ENCODE results near the gene CCDC142.
A peak's percentile ranks its signal among the peaks of the same experiment; 100 is the strongest.
"Not testable (repeated sequence)": the region's sequence is repeated elsewhere in the genome, so short reads cannot be mapped to it uniquely, and the experiment has no call there.

CCDC142 gene

DNA sequence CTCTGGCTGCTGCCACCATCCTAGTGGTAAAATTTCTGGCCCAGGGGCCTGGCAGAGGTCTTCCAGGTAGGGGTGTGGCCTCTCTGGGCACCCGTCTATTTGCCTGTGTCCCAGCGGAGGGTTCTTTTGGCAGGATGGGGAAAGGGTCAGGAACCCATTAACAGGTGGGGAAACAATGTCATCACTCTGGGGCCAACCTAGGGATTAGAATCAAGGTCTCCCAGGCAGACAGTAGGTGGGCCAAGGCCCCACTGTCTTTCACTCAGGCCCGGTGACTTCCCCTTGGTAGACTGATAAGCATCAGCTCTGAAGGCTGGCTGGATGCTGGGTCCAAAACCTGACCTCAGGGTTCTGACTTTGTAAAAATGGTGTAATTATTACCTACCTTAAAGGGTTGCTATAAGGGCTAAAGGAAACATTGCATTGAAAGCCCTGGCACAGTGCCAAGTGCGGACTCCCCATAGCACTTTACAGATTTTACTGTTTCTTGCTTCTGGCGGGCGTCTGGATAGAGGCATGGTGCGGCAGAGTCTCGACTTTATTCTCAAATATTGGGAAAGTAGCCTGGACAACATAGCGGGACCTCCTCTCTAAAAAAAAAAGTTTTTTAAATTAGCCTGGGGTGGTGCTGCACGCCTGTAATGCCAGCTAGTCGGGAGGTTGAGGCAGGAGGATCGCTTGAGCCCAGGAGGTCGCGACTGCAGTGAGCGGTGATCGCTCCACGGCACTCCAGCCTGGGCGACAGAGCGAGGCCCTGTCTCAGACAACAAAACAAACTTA is 14.4 kb upstream of the CCDC142 start:
- Histone ChIP-seq H3K4me1 (ENCODE audit: control insufficient read depth, insufficient read depth, low read length) (peaks cover 11% of the 10 kb centered on the region; the same call in 1 of the 2 replicates), H3K27ac (ENCODE audit: low read depth, low read length) (no peak overlapping the region), H3K9me3 (ENCODE audit: control insufficient read depth, insufficient read depth, low read length) (no peaks in the 10 kb centered on the region), H3K36me3 (ENCODE audit: control insufficient read depth, insufficient read depth, low read length) (peaks cover 22% of the 10 kb centered on the region), H3K4me3 (ENCODE audit: low read depth, low read length) (peak overlapping the region; percentile 57), H3K9ac (ENCODE audit: low read depth, low read length) (no peak overlapping the region), H3K27me3 (ENCODE audit: control insufficient read depth, insufficient read depth, low read length) (peaks cover 71% of the 10 kb centered on the region)

DNA sequence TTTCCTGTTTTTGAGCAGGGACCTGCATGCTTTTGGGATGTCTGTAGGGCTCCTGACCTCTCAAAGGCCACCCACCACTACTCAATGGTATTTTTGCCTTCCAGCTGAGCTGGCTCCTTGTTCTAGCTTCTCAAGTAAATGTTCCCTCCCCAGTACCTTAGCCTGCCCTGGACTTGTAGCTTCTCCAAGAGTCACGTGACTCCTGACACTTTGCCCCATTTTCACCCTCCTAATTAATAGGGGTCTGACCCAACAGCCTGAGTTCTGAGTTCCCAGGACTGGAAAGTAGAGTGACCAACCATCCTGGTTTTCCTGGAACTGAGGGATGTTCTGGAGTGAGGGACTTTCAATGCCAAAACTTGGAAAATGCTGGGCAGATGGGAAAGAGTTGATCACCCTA is 12.6 kb upstream of the CCDC142 start:
- Histone ChIP-seq H3K36me3 (ENCODE audit: control insufficient read depth, insufficient read depth, low read length) (peaks cover 39% of the 10 kb centered on the region), H3K4me1 (ENCODE audit: control insufficient read depth, insufficient read depth, low read length) (peaks cover 10% of the 10 kb centered on the region; the same call in 1 of the 2 replicates), H3K9me3 (ENCODE audit: control insufficient read depth, insufficient read depth, low read length) (no peaks in the 10 kb centered on the region), H3K9ac (ENCODE audit: low read depth, low read length) (no peak overlapping the region), H3K27me3 (ENCODE audit: control insufficient read depth, insufficient read depth, low read length) (peaks cover 54% of the 10 kb centered on the region), H3K4me3 (ENCODE audit: low read depth, low read length) (no peak overlapping the region), H3K27ac (ENCODE audit: low read depth, low read length) (no peak overlapping the region)

DNA sequence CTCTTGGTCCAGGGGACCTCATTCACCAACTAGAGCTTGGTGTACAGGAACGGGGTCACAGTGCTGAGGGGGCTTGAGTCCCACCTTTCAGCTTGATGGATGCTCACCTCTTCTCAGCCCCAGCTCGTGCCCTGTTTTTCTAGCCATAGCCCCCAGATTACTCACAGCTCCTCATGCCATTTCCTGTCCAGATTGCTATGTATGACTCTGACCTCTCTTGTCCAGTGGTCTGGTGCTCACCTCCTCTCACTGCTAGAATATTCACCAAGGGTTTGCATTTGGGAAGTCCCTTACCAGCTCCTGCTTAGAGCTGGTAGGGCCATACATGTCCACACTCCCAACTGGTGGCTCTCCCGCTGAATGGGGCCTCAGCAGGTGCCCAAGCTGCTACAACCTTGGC is 10.7 kb upstream of the CCDC142 start:
- H3K4me3 ChIP-seq (ENCODE audit: low read depth, low read length), result no peak overlapping the region
- no peak overlapping the region for H3K9ac ChIP-seq (ENCODE audit: low read depth, low read length)
- H3K4me1 ChIP-seq (ENCODE audit: control insufficient read depth, insufficient read depth, low read length), result peaks cover 4% of the 10 kb centered on the region; the same call in 1 of the 2 replicates
- peaks cover 45% of the 10 kb centered on the region for H3K36me3 ChIP-seq (ENCODE audit: control insufficient read depth, insufficient read depth, low read length)
- H3K27ac ChIP-seq (ENCODE audit: low read depth, low read length), result no peak overlapping the region
- peaks cover 35% of the 10 kb centered on the region for H3K27me3 ChIP-seq (ENCODE audit: control insufficient read depth, insufficient read depth, low read length)
- no peaks in the 10 kb centered on the region for H3K9me3 ChIP-seq (ENCODE audit: control insufficient read depth, insufficient read depth, low read length)

DNA sequence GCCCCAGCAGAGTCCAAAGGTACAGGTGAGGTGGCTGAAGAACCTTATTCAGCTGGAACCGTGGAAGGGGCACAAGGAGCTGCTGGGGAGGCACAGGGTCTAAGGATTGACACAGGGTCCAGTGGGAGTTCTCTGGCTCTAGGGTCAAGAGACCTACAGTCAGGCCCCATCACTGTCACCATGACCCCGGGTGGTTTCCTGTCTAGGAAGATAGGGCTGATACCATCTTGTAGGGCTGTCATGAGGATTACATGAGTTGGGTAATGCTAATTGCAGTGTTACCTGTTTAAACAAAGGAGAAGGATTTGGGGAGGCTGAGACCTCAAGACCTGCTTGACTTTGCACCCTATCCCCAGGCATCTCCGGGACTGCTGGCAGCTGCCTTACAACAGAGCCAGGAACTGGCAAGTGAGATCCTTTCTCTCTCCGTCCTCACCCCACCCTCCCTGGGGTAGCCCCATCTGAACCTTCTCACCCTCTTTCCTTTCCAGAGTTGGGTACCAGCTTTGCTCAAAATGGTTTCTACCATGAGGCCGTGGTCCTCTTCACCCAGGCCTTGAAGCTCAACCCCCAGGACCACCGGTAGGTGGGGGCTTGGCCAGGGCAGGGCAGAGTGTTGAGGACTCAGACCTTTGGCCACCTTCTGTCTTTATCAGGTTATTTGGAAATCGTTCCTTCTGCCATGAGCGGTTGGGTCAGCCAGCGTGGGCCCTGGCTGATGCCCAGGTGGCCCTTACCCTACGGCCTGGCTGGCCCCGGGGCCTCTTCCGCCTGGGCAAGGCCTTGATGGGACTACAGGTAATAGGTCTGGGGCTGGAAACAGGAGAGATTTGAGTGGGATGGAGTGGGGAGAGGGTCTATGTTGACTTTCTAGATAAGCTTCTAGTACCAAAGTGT is 9.1 kb upstream of the CCDC142 start:
- H3K27me3 ChIP-seq (ENCODE audit: control insufficient read depth, insufficient read depth, low read length), result peaks cover 18% of the 10 kb centered on the region
- no peaks in the 10 kb centered on the region for H3K9me3 ChIP-seq (ENCODE audit: control insufficient read depth, insufficient read depth, low read length)
- no peak overlapping the region for H3K27ac ChIP-seq (ENCODE audit: low read depth, low read length)
- H3K36me3 ChIP-seq (ENCODE audit: control insufficient read depth, insufficient read depth, low read length), result peaks cover 46% of the 10 kb centered on the region
- no peak overlapping the region for H3K9ac ChIP-seq (ENCODE audit: low read depth, low read length)
- no peak overlapping the region for H3K4me3 ChIP-seq (ENCODE audit: low read depth, low read length)
- no peaks in the 10 kb centered on the region for H3K4me1 ChIP-seq (ENCODE audit: control insufficient read depth, insufficient read depth, low read length)

DNA sequence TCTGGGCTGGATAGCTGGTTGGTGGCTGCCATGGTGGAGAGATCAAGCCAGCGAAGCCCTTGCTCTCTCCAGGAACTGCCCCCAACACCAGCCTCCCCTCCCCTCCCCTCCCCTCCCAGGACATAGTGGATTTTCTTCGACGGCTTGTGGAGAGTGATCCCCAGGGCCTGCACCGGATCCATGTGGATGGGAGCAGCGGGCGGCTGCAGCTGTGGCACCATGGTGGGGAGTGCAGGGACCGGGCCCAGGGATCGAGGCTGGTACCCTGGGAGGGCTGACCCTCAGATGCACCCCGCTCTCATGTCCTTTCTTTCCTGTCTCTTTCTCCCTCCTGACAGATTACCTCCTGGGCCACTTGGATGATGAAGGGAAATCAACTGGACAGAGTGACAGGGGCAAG is 7.1 kb upstream of the CCDC142 start:
- Histone ChIP-seq H3K36me3 (ENCODE audit: control insufficient read depth, insufficient read depth, low read length) (peaks cover 50% of the 10 kb centered on the region), H3K9ac (ENCODE audit: low read depth, low read length) (no peak overlapping the region), H3K27me3 (ENCODE audit: control insufficient read depth, insufficient read depth, low read length) (no peaks in the 10 kb centered on the region), H3K4me3 (ENCODE audit: low read depth, low read length) (no peak overlapping the region), H3K4me1 (ENCODE audit: control insufficient read depth, insufficient read depth, low read length) (no peaks in the 10 kb centered on the region), H3K27ac (ENCODE audit: low read depth, low read length) (no peak overlapping the region), H3K9me3 (ENCODE audit: control insufficient read depth, insufficient read depth, low read length) (no peaks in the 10 kb centered on the region)

DNA sequence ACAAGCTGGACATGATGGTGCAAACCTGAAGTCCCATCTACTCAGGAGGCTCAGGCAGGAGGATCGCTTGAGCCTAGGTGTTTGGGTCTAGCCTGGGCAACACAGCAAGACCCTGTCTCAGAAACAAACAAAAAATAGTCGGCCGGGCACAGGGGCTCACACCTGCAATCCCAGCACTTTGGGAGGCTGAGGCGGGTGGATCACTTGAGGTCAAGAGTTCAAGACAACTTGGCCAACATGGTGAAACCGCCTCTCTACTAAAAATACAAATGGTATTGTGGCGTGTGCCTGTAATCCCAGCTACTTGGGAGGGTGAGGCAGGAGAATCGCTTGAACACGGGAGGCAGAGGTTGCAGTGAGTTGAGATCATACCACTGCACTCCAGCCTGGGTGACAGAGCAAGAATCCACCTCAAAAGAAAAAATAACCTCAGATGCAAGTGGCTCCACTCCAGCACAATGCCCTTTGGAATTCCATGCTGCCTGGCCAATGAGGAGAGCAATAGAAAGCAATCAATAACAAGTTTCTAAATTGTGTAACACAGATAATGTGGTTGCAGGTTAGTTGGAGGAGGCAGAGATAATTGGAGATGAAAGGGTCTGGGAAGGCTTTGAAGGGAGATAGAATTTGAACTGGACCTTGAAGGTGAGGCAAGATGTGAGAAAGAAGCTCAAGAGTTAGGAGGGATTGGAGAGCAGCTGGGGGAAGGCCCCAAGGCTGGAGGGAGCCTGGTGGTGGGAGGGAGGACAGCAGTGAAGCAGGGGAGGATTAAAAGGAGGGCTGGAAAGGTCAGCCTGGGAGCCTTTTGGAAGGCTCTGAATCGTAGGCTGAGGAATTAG is 6.1 kb upstream of the CCDC142 start:
- H3K27me3 ChIP-seq (ENCODE audit: control insufficient read depth, insufficient read depth, low read length), result no peaks in the 10 kb centered on the region
- H3K4me1 ChIP-seq (ENCODE audit: control insufficient read depth, insufficient read depth, low read length), result no peaks in the 10 kb centered on the region
- H3K36me3 ChIP-seq (ENCODE audit: control insufficient read depth, insufficient read depth, low read length), result peaks cover 44% of the 10 kb centered on the region
- no peaks in the 10 kb centered on the region for H3K9me3 ChIP-seq (ENCODE audit: control insufficient read depth, insufficient read depth, low read length)
- no peak overlapping the region for H3K9ac ChIP-seq (ENCODE audit: low read depth, low read length)
- no peak overlapping the region for H3K4me3 ChIP-seq (ENCODE audit: low read depth, low read length)
- no peak overlapping the region for H3K27ac ChIP-seq (ENCODE audit: low read depth, low read length)

DNA sequence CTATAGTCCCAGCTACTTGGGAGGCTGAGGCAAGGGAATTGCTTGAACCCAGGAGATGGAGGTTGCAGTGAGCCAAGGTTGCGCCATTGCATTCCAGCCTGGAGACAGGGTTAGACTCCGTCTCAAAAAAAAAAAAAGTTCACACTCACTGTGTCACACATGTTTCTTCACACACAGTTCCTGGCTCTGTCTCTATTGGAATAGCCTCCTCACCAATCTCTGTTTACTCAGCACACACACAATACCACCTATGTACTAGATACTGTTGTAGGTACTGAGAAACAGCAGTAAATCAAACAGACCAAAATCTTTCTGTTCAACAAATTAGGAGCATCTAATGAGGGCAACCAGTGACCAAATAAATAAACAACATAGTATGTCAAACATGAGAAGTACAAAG is 3.3 kb upstream of the CCDC142 start:
- Histone ChIP-seq H3K9ac (ENCODE audit: low read depth, low read length) (no peak overlapping the region), H3K36me3 (ENCODE audit: control insufficient read depth, insufficient read depth, low read length) (peaks cover 21% of the 10 kb centered on the region), H3K4me3 (ENCODE audit: low read depth, low read length) (no peak overlapping the region), H3K27ac (ENCODE audit: low read depth, low read length) (no peak overlapping the region), H3K9me3 (ENCODE audit: control insufficient read depth, insufficient read depth, low read length) (no peaks in the 10 kb centered on the region), H3K27me3 (ENCODE audit: control insufficient read depth, insufficient read depth, low read length) (no peaks in the 10 kb centered on the region), H3K4me1 (ENCODE audit: control insufficient read depth, insufficient read depth, low read length) (peaks cover 5% of the 10 kb centered on the region)

DNA sequence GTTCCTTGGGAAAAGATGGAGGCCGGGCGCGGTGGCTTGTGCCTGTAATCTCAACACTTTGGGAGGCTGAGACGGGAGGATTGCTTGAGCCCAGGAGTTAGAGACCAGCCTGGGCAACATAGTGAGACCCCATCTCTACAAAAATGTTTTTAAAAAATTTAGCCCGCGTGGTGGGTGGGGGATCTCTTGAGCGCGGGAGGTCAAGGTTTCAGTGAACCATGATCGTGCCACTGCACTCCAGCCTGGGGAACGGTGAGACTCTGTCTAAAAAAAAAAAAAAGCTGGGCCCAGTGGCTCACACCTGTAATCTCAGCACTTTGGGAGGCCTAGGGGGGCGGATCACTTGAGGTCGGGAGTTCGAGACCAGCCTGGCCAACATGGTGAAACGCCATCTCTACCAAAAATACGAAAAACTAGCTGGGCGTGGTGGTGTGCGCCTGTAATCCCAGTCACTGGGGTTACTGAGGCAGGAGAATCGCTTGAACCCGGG is 922 bp upstream of the CCDC142 start:
- not testable (repeated sequence) for H3K9me3 ChIP-seq (ENCODE audit: control insufficient read depth, insufficient read depth, low read length); H3K4me1 ChIP-seq (ENCODE audit: control insufficient read depth, insufficient read depth, low read length); H3K27ac ChIP-seq (ENCODE audit: low read depth, low read length); H3K27me3 ChIP-seq (ENCODE audit: control insufficient read depth, insufficient read depth, low read length); H3K9ac ChIP-seq (ENCODE audit: low read depth, low read length)
- Histone ChIP-seq H3K4me3 (ENCODE audit: low read depth, low read length) (peak overlapping the region; percentile 78), H3K36me3 (ENCODE audit: control insufficient read depth, insufficient read depth, low read length) (peaks cover 29% of the 10 kb centered on the region)

DNA sequence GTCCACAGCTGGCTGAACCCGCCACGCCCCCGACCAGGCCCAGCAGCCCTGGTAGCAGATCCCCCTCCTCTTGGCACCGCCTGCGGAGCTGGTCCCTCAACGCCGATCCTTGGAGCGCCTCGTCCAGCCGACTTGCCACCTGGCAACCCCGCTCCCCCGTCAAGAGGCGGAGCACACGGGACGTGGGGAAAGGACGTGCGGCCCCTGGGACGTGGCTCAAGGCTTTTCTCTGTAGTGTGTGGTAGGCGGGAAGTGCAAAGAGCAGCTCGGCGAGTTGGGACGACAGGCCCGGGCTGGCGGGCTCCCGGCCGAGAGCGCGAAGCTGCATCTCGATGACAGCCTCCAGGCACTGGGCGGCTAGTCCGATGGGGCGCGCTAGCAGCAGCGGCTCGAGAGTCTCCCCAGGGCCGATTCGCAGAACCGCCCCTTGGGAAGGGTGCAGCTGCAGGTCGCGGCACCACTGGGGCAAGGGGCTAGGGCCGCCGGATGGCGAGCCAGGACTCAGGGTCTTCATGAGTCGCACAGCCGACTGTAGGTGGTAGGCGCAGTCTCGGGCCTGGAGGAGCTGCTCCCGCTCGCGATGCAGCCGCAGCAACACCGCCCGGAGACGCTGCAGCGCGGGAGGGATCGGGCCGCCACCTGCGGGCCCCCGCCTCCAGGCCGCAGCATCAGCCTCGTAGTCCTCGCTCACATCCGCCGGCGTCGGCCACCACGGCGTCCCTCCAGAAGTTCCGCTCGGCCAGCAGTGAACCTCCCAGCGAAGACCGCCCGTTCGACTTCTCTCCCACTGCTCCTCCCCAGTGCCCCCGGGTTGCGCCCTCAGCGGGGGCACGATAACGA is 617 bp downstream of the CCDC142 start:
- Histone ChIP-seq H3K27ac (ENCODE audit: low read depth, low read length) (peak overlapping the region; percentile 90), H3K4me1 (ENCODE audit: control insufficient read depth, insufficient read depth, low read length) (peaks cover 6% of the 10 kb centered on the region), H3K9me3 (ENCODE audit: control insufficient read depth, insufficient read depth, low read length) (no peaks in the 10 kb centered on the region), H3K36me3 (ENCODE audit: control insufficient read depth, insufficient read depth, low read length) (peaks cover 34% of the 10 kb centered on the region), H3K27me3 (ENCODE audit: control insufficient read depth, insufficient read depth, low read length) (no peaks in the 10 kb centered on the region), H3K9ac (ENCODE audit: low read depth, low read length) (peak overlapping the region; percentile 76), H3K4me3 (ENCODE audit: low read depth, low read length) (peak overlapping the region; percentile 78)

DNA sequence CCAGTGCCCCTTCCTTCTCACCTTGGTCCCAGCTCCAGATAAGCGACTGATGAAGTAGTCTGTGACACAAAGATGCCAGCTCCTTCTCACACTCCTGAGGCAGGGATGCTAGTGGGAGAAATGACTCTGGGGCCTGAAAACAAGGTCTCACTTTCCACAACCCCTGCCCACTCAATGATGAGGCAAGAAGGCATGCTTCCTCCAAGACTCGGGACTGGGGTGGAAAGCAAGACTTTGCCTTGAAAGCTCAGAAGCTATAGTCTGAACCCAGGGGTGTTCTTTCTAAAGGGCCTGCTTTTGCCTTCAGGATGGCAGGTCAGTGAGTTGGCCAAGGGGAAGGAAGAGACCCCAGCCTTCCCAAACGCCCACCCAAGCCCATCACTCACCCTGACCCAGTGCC is 1.4 kb downstream of the CCDC142 start:
- H3K9ac ChIP-seq (ENCODE audit: low read depth, low read length), result no peak overlapping the region
- no peaks in the 10 kb centered on the region for H3K9me3 ChIP-seq (ENCODE audit: control insufficient read depth, insufficient read depth, low read length)
- H3K4me3 ChIP-seq (ENCODE audit: low read depth, low read length), result peak overlapping the region; percentile 78
- H3K27me3 ChIP-seq (ENCODE audit: control insufficient read depth, insufficient read depth, low read length), result no peaks in the 10 kb centered on the region
- peaks cover 6% of the 10 kb centered on the region for H3K4me1 ChIP-seq (ENCODE audit: control insufficient read depth, insufficient read depth, low read length)
- H3K36me3 ChIP-seq (ENCODE audit: control insufficient read depth, insufficient read depth, low read length), result peaks cover 36% of the 10 kb centered on the region
- H3K27ac ChIP-seq (ENCODE audit: low read depth, low read length), result no peak overlapping the region

All from HUES48 (cell line).